PC-3 (cell line): ENCODE measurements around the gene CDC42EP5.

ENCODE experiments used
- EZH2 ChIP-seq: fragments of 300-600 bp; sonication (generic); IDR thresholded peaks from one replicate; pipeline ENCODE4 v1.6.1; 2017; ENCODE audit warnings: antibody characterized with exemption, mild to moderate bottlenecking, low read length; ENCODE audit not compliant: unreplicated experiment
- TF ChIP-seq, protein P1 (sequence below): fragments of 300-600 bp; sonication (generic); conservative IDR thresholded peaks from 2 replicates; pipeline ENCODE4 v1.5.1; 2017; ENCODE audit warnings: antibody characterized with exemption, low read depth, mild to moderate bottlenecking, low read length

DNA sequence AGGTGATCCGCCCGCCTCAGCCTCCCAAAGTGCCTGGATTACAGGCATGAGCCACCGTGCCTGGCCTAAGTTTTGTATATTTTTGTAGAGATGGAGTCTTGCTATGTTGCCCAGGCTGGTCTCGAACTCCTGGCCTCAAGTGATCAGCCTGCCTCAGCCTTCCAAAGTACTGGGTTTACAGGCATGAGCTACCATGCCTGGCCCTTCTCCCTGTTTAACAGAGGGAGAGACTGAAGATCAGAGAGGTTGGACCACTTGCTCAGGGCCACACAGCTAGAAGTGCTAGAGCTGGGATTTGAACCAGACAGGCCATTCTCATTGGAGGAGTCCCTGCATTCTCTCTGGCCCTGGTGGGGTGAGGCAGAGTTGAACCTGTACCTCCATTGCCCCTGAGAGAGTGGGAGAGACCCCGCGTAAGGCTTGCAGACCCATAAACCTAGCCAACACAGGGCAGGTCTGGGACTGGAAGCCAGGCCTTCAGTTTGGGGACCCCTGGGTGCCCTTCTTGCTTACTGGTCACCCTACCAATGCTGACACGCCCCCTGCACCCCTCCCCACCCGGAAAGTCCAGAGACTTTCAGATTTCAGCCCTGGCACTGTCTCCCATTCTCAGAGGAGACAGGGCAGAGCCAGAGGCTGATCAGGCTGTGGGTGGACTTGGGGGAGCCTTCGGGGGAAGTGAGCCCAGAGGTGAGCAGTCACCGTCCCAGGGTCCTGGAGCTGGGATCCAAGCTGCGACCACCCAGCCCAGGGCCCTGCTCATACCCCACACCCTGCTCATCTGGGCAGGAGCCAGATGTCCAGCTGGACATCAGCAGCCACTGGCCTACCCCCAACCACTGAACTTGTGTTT, 44.5 kb downstream of the CDC42EP5 start:
- TF ChIP-seq, protein P1, sequence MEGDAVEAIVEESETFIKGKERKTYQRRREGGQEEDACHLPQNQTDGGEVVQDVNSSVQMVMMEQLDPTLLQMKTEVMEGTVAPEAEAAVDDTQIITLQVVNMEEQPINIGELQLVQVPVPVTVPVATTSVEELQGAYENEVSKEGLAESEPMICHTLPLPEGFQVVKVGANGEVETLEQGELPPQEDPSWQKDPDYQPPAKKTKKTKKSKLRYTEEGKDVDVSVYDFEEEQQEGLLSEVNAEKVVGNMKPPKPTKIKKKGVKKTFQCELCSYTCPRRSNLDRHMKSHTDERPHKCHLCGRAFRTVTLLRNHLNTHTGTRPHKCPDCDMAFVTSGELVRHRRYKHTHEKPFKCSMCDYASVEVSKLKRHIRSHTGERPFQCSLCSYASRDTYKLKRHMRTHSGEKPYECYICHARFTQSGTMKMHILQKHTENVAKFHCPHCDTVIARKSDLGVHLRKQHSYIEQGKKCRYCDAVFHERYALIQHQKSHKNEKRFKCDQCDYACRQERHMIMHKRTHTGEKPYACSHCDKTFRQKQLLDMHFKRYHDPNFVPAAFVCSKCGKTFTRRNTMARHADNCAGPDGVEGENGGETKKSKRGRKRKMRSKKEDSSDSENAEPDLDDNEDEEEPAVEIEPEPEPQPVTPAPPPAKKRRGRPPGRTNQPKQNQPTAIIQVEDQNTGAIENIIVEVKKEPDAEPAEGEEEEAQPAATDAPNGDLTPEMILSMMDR = no peak
- TF ChIP-seq EZH2 = no peak
